SK-N-SH (cell line): Measurements from ENCODE around the gene RALY. TPM values are rescaled to one million over a fixed set of nuclear protein-coding genes. Genes with fewer than 3 reads are reported as not detected.

Experiments
- CTCF ChIA-PET: fragments of 300-600, 350-600 bp; formaldehyde crosslinking; extraction: SDS; loops from one replicate; lab custom pipeline; 2021; lab: Yijun Ruan, JAX
- POLR2A ChIA-PET: fragments of 350-600 bp; sonication (Branson Sonifier 250); formaldehyde crosslinking; extraction: SDS; loops from one replicate; lab custom pipeline; 2020; ENCODE audit warnings: antibody characterized with exemption, inconsistent platforms; lab: Yijun Ruan, JAX
- DNase-seq: peaks from one replicate; pipeline ENCODE4 v3.0.0; 2012
- H2AFZ ChIP-seq: fragments of 200-600 bp; sonication (generic); 2 replicates; pipeline ENCODE4 v1.8.1; 2016; ENCODE audit warnings: antibody characterized with exemption, mild to moderate bottlenecking, low read depth
- H3F3A ChIP-seq: fragments of 200-600 bp; sonication (generic); replicated peaks from 2 replicates; pipeline ENCODE3; 2016; ENCODE audit warnings: antibody characterized with exemption, mild to moderate bottlenecking; ENCODE audit not compliant: insufficient read depth
- H3K27ac ChIP-seq, 2 experiments: fragments of 200-500 bp in 1 of 2; fragments of 200-600 bp in 1 of 2; sonication (Bioruptor generic) in 1 of 2; sonication (generic), shearing (Covaris generic) in 1 of 2; 2 replicates each; pipeline versions ENCODE4 v1.5.1 to v1.6.1; 2014 to 2016; ENCODE audit warnings: low read depth in 2 of 2, inconsistent platforms in 1 of 2, low read length in 1 of 2, mild to moderate bottlenecking in 1 of 2, mixed read lengths in 1 of 2
- H3K27me3 ChIP-seq: fragments of 200-600 bp; sonication (generic), shearing (Covaris generic); 2 replicates; pipeline ENCODE4 v1.6.1; 2016; ENCODE audit warnings: mixed run types; ENCODE audit not compliant: insufficient read depth
- H3K36me3 ChIP-seq, 2 experiments: fragments of 200-500 bp in 1 of 2; fragments of 200-600 bp in 1 of 2; sonication (Bioruptor generic) in 1 of 2; sonication (generic) in 1 of 2; replicated peaks in 1 of 2; 2 replicates each; pipeline versions ENCODE3 to v1.5.1; 2014 to 2016; ENCODE audit warnings: low read length in 1 of 2, mild to moderate bottlenecking in 1 of 2; ENCODE audit not compliant: insufficient read depth in 2 of 2, control insufficient read depth in 1 of 2
- H3K4me1 ChIP-seq, 2 experiments: fragments of 200-500 bp in 1 of 2; fragments of 200-600 bp in 1 of 2; sonication (Bioruptor generic) in 1 of 2; sonication (generic), shearing (Covaris generic) in 1 of 2; 2 replicates each; pipeline versions ENCODE4 v1.5.1 to v1.6.1; 2014 to 2016; ENCODE audit warnings: low read depth in 1 of 2, low read length in 1 of 2, mixed run types in 1 of 2; ENCODE audit not compliant: insufficient read depth in 2 of 2, control insufficient read depth in 1 of 2
- H3K4me2 ChIP-seq: fragments of 200-600 bp; sonication (generic), shearing (Covaris generic); 2 replicates; pipeline ENCODE4 v1.6.1; 2017; ENCODE audit warnings: mixed run types
- H3K4me3 ChIP-seq, 2 experiments: fragments of 200-500 bp in 1 of 2; fragments of 200-600 bp in 1 of 2; sonication (Bioruptor generic) in 1 of 2; sonication (generic), shearing (Covaris generic) in 1 of 2; 2 replicates each; pipeline versions ENCODE4 v1.5.1 to v1.8.1; 2014 to 2016; ENCODE audit warnings: low read depth in 2 of 2, inconsistent platforms in 1 of 2, low read length in 1 of 2, mild to moderate bottlenecking in 1 of 2, mixed read lengths in 1 of 2, moderate library complexity in 1 of 2
- H3K79me2 ChIP-seq: fragments of 200-600 bp; sonication (generic); 2 replicates; pipeline ENCODE4 v1.8.1; 2017; ENCODE audit warnings: mild to moderate bottlenecking; ENCODE audit not compliant: insufficient read depth
- H3K9ac ChIP-seq: fragments of 200-600 bp; sonication (generic); 2 replicates; pipeline ENCODE4 v1.6.1; 2017; ENCODE audit warnings: mixed run types
- H3K9me2 ChIP-seq: fragments of 200-600 bp; sonication (generic); 2 replicates; pipeline ENCODE4 v1.6.1; 2017; ENCODE audit warnings: mixed run types
- H3K9me3 ChIP-seq: fragments of 200-600 bp; sonication (generic); 2 replicates; pipeline ENCODE4 v1.6.1; 2017; ENCODE audit warnings: mixed run types, mild to moderate bottlenecking, moderate library complexity
- H4K20me1 ChIP-seq: fragments of 200-600 bp; sonication (generic); 2 replicates; pipeline ENCODE4 v1.6.1; 2017; ENCODE audit warnings: mild to moderate bottlenecking, mixed run types; ENCODE audit not compliant: insufficient read depth
- CHD2 ChIP-seq: fragments of 150-350 bp; IDR thresholded peaks from 2 replicates; pipeline ENCODE4 v1.6.1; 2018; ENCODE audit warnings: low read length; ENCODE audit not compliant: partially characterized antibody
- EP300 ChIP-seq, 2 experiments: IDR thresholded peaks; 2 replicates each; pipeline versions ENCODE4 v1.4.0 to v1.6.1; 2012; ENCODE audit warnings: borderline replicate concordance in 1 of 2, low read depth in 1 of 2, low read length in 1 of 2
- GATA2 ChIP-seq: sonication (generic); formaldehyde crosslinking; IDR thresholded peaks from 2 replicates; pipeline ENCODE4 v1.5.0; 2020; ENCODE audit warnings: mild to moderate bottlenecking, missing genetic modification reagents
- MXI1 ChIP-seq: IDR thresholded peaks from 2 replicates; pipeline ENCODE4 v1.6.1; 2012; ENCODE audit warnings: mild to moderate bottlenecking, low read depth, low read length, improper control_type of control experiment
- NFIC ChIP-seq: IDR thresholded peaks from 2 replicates; pipeline ENCODE4 v1.4.0; 2012; ENCODE audit warnings: borderline replicate concordance
- POLR2AphosphoS5 ChIP-seq: IDR thresholded peaks from 2 replicates; pipeline ENCODE4 v1.6.1; 2012; ENCODE audit warnings: low read depth, low read length
- RXRA ChIP-seq: IDR thresholded peaks from 2 replicates; pipeline ENCODE4 v1.4.0; 2012; ENCODE audit warnings: low read depth, mild to moderate bottlenecking, borderline replicate concordance
- SMC3 ChIP-seq: IDR thresholded peaks from 2 replicates; pipeline ENCODE4 v1.6.1; 2012; ENCODE audit warnings: low read depth, low read length, improper control_type of control experiment
- TCF12 ChIP-seq: IDR thresholded peaks from 2 replicates; pipeline ENCODE4 v1.4.0; 2012
- TEAD4 ChIP-seq: IDR thresholded peaks from 2 replicates; pipeline ENCODE4 v1.4.0; 2012; ENCODE audit warnings: mild to moderate bottlenecking, borderline replicate concordance; ENCODE audit not compliant: insufficient read depth
- YY1 ChIP-seq: IDR thresholded peaks from 2 replicates; pipeline ENCODE4 v1.4.0; 2012; ENCODE audit warnings: low read depth, mild to moderate bottlenecking
- WGBS: methylation state at CpG from one replicate; pipeline ENCODE4 v1.1.6; 2017; ENCODE audit warnings: low lambda C conversion rate; 5-methylcytosine and 5-hydroxymethylcytosine counted together
- polyA plus RNA-seq, 3 experiments: library from polyadenylated mRNA; depleted of rRNA; stranded (reverse); fragments of >200 nt; gene quantifications; 2 replicates each; pipeline ENCODE4 v1.2.3, GENCODE V29; 2012
- TF ChIP-seq, protein P1 (sequence below): IDR thresholded peaks from 2 replicates; pipeline ENCODE4 v1.6.1; 2012; ENCODE audit warnings: mild to moderate bottlenecking, low read depth, low read length, moderate library complexity
- TF ChIP-seq, protein P2 (sequence below): fragments of 150-350 bp; IDR thresholded peaks from 2 replicates; pipeline ENCODE4 v1.6.1; 2017; ENCODE audit warnings: antibody characterized with exemption, low read length, low read depth, borderline replicate concordance

Gene RALY
- polyA plus RNA-seq, 1 of the 3 experiments (the other 2 are of a cell fraction): 130 TPM

DNA sequence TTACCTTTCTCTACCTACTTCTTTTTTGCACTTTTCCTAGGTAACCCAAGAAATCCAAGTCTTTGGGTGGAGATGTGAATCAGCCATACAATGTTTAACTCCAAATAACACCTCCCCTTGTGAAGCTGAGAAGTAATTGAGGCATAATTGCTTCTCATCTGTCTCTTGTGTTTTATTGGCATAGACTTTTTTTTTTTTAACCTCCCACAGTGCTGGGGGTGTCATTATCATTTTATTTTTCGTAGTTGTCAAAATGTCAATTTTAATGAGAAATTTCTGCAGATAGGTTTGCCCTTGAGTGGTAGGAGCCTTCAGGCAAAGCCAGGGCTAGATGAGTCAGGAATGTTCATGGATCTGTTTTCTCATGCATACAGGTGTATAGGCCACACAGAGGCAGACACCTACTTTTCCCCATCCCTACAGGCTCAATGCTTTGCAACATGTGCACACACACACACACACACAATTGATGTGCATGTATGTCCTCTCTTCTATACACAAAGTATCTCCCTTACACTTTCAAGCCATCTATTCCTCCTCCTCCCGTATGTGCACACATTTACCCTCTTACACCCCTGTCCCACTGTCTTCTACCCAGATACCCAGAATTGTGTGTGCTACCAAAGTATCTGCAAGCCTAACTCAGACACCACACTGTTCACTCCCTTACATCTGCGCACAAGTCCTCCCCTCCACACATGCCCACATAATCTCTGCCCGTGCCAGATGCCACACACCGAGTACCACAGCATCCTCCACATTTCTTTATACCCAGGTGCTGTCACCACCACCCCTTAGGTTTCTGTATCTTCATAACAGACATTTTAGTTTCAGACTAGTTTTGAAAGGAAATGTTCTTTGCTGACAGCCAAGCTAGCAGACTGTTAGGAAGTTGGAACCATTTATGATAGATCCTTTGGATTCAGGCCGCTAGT is 22.0 kb downstream of the RALY start:
- H3K79me2 ChIP-seq: peaks cover 98% of the 10 kb centered on the region
- peaks cover 29 to 45% of the 10 kb centered on the region in 2 experiments for H3K4me1 ChIP-seq
- H3K27me3 ChIP-seq: no peaks in the 10 kb centered on the region
- no peak overlapping the region for H3K4me2 ChIP-seq
- no peak for DNase-seq
- H3K9me2 ChIP-seq: no peaks in the 10 kb centered on the region
- H3K4me3 ChIP-seq: no peak overlapping the region
- H3K36me3 ChIP-seq: no peaks in the 10 kb centered on the region
- CTCF ChIA-PET: interaction anchor here (0.9 to 3.4 kb wide), 5 partner anchors 11 to 153 kb away, joined by 3 to 11 read pairs (median 4); no protein-coding TSS in a partner anchor
- no peak overlapping the region for H3K9ac ChIP-seq
- TF ChIP-seq SMC3: no peak
- TF ChIP-seq, protein P1, sequence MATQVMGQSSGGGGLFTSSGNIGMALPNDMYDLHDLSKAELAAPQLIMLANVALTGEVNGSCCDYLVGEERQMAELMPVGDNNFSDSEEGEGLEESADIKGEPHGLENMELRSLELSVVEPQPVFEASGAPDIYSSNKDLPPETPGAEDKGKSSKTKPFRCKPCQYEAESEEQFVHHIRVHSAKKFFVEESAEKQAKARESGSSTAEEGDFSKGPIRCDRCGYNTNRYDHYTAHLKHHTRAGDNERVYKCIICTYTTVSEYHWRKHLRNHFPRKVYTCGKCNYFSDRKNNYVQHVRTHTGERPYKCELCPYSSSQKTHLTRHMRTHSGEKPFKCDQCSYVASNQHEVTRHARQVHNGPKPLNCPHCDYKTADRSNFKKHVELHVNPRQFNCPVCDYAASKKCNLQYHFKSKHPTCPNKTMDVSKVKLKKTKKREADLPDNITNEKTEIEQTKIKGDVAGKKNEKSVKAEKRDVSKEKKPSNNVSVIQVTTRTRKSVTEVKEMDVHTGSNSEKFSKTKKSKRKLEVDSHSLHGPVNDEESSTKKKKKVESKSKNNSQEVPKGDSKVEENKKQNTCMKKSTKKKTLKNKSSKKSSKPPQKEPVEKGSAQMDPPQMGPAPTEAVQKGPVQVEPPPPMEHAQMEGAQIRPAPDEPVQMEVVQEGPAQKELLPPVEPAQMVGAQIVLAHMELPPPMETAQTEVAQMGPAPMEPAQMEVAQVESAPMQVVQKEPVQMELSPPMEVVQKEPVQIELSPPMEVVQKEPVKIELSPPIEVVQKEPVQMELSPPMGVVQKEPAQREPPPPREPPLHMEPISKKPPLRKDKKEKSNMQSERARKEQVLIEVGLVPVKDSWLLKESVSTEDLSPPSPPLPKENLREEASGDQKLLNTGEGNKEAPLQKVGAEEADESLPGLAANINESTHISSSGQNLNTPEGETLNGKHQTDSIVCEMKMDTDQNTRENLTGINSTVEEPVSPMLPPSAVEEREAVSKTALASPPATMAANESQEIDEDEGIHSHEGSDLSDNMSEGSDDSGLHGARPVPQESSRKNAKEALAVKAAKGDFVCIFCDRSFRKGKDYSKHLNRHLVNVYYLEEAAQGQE: no peak
- TF ChIP-seq GATA2 (CRISPR knock-in tag): no peak
- TF ChIP-seq, all 33 proteins: peak for 0
- H4K20me1 ChIP-seq: peaks cover 96% of the 10 kb centered on the region
- H2AFZ ChIP-seq: no peak overlapping the region
- H3K27ac ChIP-seq: no peak overlapping the region
- POLR2A ChIA-PET: interaction anchor here (1.2 kb wide), 1 partner anchor 22 kb away, joined by 6 read pairs; the partner anchor contains the start of gene RALY
- H3F3A ChIP-seq: peaks cover 22% of the 10 kb centered on the region
- WGBS: 94% methylated on average over 6 of the region's 6 CpGs
- H3K9me3 ChIP-seq: no peaks in the 10 kb centered on the region

DNA sequence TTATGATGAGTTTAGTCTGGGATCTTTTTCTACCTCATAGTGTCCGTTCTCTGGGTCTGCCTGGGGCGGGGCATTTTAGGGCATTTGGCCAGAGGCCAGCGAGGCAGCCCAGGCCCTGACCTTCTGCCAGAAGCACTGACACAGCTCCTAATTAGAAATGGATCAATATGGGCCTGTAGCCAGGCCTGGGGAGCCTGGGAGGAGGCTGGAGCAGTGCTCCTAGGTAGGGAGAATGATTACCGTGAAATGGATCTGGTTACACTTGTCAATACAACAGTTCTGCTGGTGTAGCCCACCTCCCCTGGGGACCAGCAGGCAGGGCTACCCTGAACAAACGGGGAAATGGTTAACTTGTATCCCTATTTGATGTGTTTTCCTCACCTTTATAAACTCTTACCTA is 23.0 kb downstream of the RALY start:
- Histone ChIP-seq H3K36me3 (no peaks in the 10 kb centered on the region), H3K9me3 (no peaks in the 10 kb centered on the region), H2AFZ (no peak overlapping the region), H3K4me1 (peaks cover 26 to 44% of the 10 kb centered on the region in 2 experiments), H3K9ac (no peak overlapping the region), H3K9me2 (no peaks in the 10 kb centered on the region), H3K27me3 (no peaks in the 10 kb centered on the region), H3F3A (peaks cover 20% of the 10 kb centered on the region), H3K79me2 (peaks cover 98% of the 10 kb centered on the region), H4K20me1 (peaks cover 95% of the 10 kb centered on the region), H3K27ac (peak overlapping the region; percentile 17 to 66; a peak in 2 of 4 replicates), H3K4me2 (peak overlapping the region; percentile 57), H3K4me3 (no peak overlapping the region)
- TF ChIP-seq YY1: no peak
- TF ChIP-seq CHD2: no peak
- no peak for TF ChIP-seq NFIC
- no peak for TF ChIP-seq MXI1
- TF ChIP-seq RXRA: no peak
- TF ChIP-seq POLR2AphosphoS5: no peak
- TF ChIP-seq EP300 (IDR thresholded peaks at IDR 0.05; ENCODE audit: borderline replicate concordance in 1 of 2, low read depth in 1 of 2, low read length in 1 of 2): no peak
- no peak for TF ChIP-seq TEAD4
- TF ChIP-seq TCF12: no peak
- TF ChIP-seq, protein P2, sequence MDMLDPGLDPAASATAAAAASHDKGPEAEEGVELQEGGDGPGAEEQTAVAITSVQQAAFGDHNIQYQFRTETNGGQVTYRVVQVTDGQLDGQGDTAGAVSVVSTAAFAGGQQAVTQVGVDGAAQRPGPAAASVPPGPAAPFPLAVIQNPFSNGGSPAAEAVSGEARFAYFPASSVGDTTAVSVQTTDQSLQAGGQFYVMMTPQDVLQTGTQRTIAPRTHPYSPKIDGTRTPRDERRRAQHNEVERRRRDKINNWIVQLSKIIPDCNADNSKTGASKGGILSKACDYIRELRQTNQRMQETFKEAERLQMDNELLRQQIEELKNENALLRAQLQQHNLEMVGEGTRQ: no peak
- POLR2A ChIA-PET: interaction anchor here (1.2 kb wide), 1 partner anchor 23 kb away, joined by 6 read pairs; the partner anchor contains the start of gene RALY
- 80% methylated on average over 5 of the region's 5 CpGs for WGBS
- no peak for DNase-seq
- CTCF ChIA-PET: interaction anchor here (0.9 to 3.4 kb wide), 4 partner anchors 10 to 154 kb away, joined by 3 to 11 read pairs (median 4); no protein-coding TSS in a partner anchor
